ENCODE measurements around the gene RCOR3.

The RCOR3 gene

DNA sequence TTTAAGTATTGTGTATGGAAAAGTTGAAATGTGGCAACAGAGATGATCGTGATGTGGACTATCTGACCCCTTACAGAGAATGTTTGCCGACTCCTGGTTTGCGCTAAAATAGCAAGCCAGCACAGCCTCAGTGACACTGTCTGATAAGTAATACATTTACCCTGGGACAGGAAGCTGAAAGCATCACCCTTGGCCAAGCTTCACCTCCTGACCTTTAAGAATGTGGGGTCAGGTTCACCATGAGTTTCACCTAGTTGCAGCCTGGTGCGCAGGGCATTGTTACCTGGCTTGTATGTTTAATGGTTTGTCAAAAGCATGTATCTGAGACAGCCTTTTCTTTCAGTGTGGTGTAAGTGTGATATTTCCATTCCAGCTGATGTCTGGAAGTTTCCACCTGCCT lies 96.7 kb downstream of the RCOR3 start:
- no peak for DNase-seq (ENCODE audit: low read depth, low spot score)
- no peak overlapping the region for H3K4me3 ChIP-seq (ENCODE audit: low read length)

DNA sequence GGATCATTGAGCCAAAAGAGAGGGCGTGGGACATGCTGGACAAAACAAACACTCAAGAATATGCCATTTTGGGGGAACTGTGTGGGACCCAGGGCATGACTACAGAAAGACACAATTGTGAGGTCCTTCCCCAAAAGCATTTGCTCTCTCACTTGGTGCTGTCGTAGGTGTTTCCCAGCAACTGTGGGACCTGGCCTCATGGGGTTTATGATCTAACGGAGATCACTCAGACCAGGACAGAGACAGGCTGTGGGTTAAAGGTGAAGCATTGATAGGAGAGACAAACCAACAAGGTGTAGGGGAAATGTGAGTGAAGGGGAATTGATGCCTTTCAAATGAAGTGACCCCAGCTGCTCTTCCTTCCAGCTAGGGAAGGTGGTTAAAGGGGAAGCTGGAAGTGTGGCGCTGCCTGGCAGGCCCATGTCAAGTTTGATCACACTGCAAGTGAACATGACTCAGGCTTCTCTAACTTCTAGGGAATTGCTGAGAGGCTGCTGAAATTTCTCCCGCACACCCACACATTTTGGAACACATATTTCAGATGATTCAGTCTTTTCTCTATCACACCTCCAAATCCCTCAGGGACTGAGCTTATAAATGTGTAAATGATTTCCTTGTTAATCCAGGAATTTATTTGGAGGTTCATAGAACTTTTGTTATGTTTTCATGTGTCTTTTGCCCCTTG lies 97.7 kb downstream of the RCOR3 start:
- DNase-seq (ENCODE audit: low read depth, low spot score), result no peak
- no peak overlapping the region for H3K4me3 ChIP-seq (ENCODE audit: low read length)

DNA sequence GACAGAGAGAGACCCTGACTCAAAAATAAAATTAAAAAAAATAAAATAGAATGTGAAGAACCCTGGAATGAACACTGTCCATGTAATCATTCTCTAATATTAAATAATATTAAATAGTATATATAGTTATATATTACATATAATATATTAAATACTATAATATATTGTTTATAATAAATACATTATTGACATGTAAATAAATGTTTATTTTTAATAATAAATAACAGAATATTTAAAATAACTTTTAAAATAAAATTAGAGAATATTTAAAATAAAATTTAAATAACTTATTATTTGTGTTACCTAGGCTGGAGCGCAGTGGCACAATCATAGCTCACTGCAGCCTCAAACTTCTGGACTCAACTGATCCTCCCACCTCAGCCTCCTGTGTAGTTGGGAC lies 99.5 kb downstream of the RCOR3 start:
- no peak for DNase-seq (ENCODE audit: low read depth, low spot score)
- H3K4me3 ChIP-seq (ENCODE audit: low read length), result no peak overlapping the region

DNA sequence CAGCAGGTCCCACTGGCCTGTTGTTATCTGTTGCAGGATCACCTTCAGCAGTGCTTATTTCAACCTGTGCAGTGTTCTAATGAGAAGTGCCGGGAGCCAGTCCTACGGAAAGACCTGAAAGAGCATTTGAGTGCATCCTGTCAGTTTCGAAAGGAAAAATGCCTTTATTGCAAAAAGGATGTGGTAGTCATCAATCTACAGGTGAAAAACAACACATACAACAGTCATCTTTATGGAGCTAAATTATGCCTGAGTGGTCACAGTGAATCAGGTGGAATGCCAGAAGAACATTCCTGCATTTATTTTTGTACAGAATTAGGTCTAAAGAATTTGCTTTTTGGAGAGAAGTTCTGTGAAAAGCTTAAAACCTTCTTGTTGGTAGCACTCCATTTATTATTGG lies 100.7 kb downstream of the RCOR3 start:
- DNase-seq (ENCODE audit: low read depth, low spot score), result no peak
- H3K4me3 ChIP-seq (ENCODE audit: low read length), result no peak overlapping the region

DNA sequence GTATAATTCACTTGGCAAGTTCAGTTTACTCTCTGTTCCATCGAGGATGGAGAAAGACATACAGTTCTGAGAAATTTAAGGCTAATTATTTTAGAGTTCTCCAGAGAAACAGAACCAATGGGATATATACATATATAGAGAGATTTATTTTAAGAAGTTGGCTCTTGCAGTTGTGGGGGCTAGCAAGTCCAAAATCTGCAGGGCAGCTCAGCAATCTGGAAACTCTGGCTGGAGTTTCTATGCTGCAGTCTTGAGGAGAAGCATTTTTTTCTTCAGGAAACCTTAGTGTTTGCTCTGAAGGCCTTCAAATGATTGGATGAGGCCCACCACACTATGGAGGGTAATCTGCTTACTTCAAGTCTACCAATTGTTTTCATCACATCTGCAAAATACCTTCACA lies 102.0 kb downstream of the RCOR3 start:
- DNase-seq (ENCODE audit: low read depth, low spot score), result no peak
- no peak overlapping the region for H3K4me3 ChIP-seq (ENCODE audit: low read length)

All from Jurkat, Clone E6-1 (cell line).